Cortex of kidney (tissue), 1 donor: ENCODE data around the gene PTPRJ.
"Not testable (repeated sequence)": the region's sequence is repeated elsewhere in the genome, so short reads cannot be mapped to it uniquely, and the experiment has no call there.

Experiments
- DNase-seq: peaks from one replicate; lab custom pipeline; 2025; lab: John Stamatoyannopoulos, UW

PTPRJ gene

DNA sequence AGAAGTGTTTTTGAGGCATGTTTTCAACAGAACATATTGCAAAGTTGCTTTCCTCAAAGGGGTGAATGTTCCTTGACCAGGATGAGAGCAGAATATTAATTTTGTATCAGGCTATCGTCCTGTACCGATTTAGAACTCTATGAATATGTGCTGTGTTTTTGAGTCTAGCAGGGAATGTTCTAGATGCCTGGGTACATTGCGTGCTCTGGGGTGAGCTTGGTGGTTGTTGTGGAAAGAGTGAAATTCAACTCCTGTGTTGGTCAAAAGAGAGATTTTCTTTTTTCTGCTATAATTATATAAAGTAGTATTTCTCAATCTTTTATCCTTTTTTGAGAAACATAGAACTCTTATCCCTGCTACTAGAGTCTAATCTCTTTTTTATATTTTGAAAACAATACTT is 185.1 kb downstream of the PTPRJ start:
- DNase-seq = no peak

DNA sequence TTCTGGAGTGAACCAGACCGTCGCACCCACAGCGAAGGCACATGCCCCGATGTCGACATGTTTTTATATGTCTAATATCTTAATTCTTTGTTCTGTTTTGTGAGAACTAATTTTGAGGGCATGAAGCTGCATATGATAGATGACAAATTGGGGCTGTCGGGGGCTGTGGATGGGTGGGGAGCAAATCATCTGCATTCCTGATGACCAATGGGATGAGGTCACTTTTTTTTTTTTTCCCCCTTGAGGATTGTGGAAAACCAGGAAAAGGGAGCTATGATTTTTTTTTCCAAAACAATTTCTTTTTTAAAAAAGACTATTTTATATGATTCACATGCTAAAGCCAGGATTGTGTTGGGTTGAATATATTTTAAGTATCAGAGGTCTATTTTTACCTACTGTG is 187.0 kb downstream of the PTPRJ start:
- no peak for DNase-seq

- DNase-seq = no peak
Observed at GRCh38 chr11:48168815-48169214, 188.5 kb downstream of the PTPRJ start.

DNA sequence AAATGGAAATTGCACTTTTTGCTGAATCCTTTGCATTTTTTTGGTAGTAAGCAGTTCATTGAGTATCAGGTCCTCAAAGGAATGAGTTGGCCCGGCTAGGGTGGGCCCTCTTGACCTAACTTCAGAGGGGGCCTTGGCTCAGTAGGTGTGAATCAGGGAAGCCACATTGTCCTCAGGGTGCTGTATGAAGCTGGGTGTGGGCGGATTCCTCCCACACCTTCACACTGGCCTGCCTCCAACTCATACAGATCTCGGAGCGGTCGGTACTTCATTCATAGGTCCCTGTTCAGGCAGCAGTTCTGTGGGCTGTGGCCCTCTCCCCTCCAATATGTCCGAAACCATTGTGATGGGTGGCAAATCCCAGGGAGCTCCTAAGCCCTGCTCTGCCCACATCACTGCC is 188.9 kb downstream of the PTPRJ start:
- no peak for DNase-seq

DNA sequence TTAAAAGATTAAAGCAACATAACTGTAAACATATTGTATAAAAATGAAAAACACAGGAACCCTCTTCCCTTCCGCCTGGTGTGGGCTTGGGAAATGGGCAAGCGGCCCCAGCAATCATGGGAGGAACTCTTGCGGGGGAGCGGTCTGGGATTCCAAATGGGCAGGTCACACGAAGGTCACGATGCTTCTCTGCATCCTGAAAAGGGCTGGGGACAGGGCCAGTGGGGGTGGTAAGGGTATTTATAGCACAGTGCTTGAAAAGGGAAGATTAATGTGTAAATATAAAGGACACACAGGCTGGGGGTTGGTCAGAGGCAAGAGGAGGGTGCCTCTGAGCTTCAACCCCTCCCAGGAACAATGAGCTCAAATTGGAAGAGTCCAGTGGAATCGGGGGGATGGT is 189.4 kb downstream of the PTPRJ start:
- no peak for DNase-seq

- DNase-seq = no peak
Observed at GRCh38 chr11:48170241-48171233, 190.2 kb downstream of the PTPRJ start.

DNA sequence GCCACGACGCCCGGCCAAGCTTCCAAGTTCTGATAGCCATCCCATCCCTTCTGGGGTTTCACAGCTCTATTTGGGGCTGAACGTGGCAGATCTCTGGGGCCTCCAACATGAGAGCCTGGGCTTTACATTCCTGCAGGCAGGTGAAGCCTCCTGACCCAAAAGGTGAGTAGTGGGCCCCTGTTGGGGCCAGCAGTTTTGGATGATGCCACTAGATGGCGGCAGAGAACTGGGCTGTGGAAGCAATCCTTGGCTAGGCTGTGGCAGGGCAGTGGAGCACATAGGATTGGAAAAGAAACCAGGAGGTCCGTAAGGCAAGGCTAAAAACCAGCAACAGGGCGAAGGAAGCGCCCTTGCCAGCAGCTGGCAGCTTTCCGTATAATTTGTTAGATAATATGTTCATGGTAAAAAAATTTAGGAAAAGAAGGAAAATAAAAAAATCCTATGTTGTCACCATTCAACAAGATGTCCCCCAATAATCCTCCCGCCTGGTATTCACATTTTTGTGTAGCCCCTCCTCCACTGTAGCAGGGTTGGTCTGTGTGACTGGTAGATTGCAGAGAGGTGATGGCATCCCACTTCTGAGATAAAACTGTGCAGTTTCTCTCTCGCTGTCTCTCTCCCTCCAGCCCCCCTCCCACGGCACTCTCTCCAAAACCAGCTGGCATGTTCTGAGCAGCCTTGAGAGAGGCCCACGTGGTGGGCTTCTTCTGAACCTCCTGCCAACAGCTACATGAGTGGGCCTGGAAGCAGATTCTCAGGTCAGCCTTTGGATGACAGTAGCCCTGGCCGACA is 192.7 kb downstream of the PTPRJ start:
- no peak for DNase-seq

- no peak for DNase-seq
Observed at GRCh38 chr11:48177661-48178060, 197.3 kb downstream of the PTPRJ start.

DNA sequence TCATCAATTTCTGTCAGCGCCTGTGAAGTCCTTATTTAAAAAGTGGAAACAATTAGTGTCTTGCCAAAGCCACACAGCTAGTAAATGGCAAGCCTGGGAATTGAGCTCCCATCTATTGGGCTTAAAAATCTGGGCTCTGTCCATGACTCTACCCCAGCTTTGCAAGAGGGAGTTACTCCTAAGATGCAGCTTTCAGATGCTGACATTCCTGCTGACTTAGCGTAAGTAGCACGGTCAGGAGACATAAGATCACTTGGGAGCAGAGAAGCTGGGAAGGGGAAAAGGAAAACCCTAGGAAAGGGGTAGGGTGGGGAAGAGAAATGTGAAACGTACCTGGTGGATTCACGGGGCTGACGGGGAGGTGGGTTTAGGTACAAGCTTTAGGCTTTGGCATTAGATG is 200.3 kb downstream of the PTPRJ start:
- DNase-seq = no peak

GRCh38 chr11:48182860-48183526 is 202.6 kb downstream of the PTPRJ start:
- DNase-seq = no peak

- DNase-seq = no peak
Observed at GRCh38 chr11:48184452-48184851, 204.1 kb downstream of the PTPRJ start.

GRCh38 chr11:48190906-48191654 is 210.7 kb downstream of the PTPRJ start:
- not testable (repeated sequence) for DNase-seq

DNA sequence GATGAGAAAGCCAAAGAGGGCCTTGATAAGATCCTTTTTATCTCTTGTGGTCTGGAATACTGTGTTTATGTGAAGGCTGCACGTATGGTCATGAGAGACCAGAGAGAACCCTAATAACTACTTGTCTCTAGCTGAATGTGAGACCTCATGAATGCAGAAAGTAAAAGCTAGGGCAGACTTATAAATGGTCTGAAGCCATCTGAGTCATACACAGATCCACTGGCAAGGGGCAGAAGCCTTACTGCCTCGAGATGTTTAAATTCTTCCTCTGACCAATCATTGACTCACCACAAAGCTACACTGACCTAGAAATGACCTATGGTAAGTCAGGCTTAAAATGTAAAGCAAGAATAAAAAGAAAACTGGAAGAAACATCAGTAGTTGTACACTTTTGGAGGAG is 213.5 kb downstream of the PTPRJ start:
- DNase-seq = no peak

- DNase-seq = no peak
Observed at GRCh38 chr11:48207881-48208280, 227.5 kb downstream of the PTPRJ start.

- no peak for DNase-seq
Observed at GRCh38 chr11:48210052-48210451, 229.7 kb downstream of the PTPRJ start.

DNA sequence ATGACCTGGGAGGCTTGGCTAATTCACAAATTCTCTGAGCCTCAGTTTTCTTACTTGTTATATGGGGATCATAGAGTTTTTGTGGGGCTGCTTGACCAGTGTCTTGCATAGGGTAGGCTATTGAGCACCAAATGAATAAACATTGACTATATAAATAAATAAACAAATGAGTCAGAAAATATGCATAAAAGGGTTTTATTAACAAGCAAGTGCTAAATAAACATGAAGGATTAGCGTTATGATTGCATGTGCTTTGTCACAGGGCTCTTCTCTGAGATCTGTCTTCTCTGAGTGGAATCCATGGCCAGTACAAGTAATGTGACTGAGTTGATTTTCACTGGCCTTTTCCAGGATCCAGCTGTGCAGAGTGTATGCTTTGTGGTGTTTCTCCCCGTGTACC is 236.2 kb downstream of the PTPRJ start, which contains the start of gene OR4B1:
Gene OR4B1 (plus strand): TSS at position 301 of the 400 bp plus-strand sequence. CDS start 0 bp downstream, at position 301.
- no peak for DNase-seq
